Neuronal stem cell (in vitro differentiated cells): ENCODE results near the gene ACTN1.
A peak's percentile ranks its signal among the peaks of the same experiment; 100 is the strongest.

Experiments used
- DNase-seq: peaks from one replicate; pipeline ENCODE4 v3.0.0-alpha.2; 2013; ENCODE audit warnings: low spot score
- H2AFZ ChIP-seq: one replicate; pipeline ENCODE4 v1.6.1; 2013; ENCODE audit warnings: mild to moderate bottlenecking, low read length, inconsistent platforms
- H2AK5ac ChIP-seq: 2 replicates; pipeline ENCODE4 v1.6.1; 2013; ENCODE audit warnings: low read depth, mild to moderate bottlenecking, inconsistent platforms, low read length, moderate library complexity, mixed read lengths
- H2BK120ac ChIP-seq: 2 replicates; pipeline ENCODE4 v1.6.1; 2013; ENCODE audit warnings: low read depth, mild to moderate bottlenecking, inconsistent platforms, low read length, moderate library complexity, mixed read lengths
- H2BK12ac ChIP-seq: one replicate; pipeline ENCODE4 v1.6.1; 2013; ENCODE audit warnings: low read length, inconsistent platforms
- H2BK15ac ChIP-seq: 2 replicates; pipeline ENCODE4 v1.6.1; 2013; ENCODE audit warnings: mild to moderate bottlenecking, low read length, inconsistent platforms, mixed read lengths
- H2BK5ac ChIP-seq: one replicate; pipeline ENCODE4 v1.6.1; 2013; ENCODE audit warnings: inconsistent platforms, mild to moderate bottlenecking, low read length, moderate library complexity
- H3K14ac ChIP-seq: one replicate; pipeline ENCODE4 v1.6.1; 2013; ENCODE audit warnings: low read length, inconsistent platforms
- H3K18ac ChIP-seq: 2 replicates; pipeline ENCODE4 v1.6.1; 2013; ENCODE audit warnings: low read length, inconsistent platforms
- H3K23ac ChIP-seq: 2 replicates; pipeline ENCODE4 v1.6.1; 2013; ENCODE audit warnings: low read depth, mild to moderate bottlenecking, mixed read lengths, low read length, inconsistent platforms; ENCODE audit not compliant: poor library complexity
- H3K27ac ChIP-seq: replicated peaks from 3 replicates; pipeline ENCODE4 v1.5.1; 2013; ENCODE audit warnings: low read length, inconsistent platforms
- H3K27me3 ChIP-seq, 3 experiments: 2 replicates each; pipeline ENCODE4 v1.6.1; 2013; ENCODE audit warnings: low read length in 3 of 3, mild to moderate bottlenecking in 2 of 3, inconsistent platforms in 1 of 3, low read depth in 1 of 3, mixed read lengths in 1 of 3, moderate library complexity in 1 of 3; ENCODE audit not compliant: control insufficient read depth in 3 of 3, insufficient read depth in 3 of 3
- H3K36me3 ChIP-seq, 2 donors: replicated peaks in 1 of 2; 2 replicates each; pipeline ENCODE4 v1.6.1; 2013; ENCODE audit warnings: low read length in 2 of 2; ENCODE audit not compliant: control insufficient read depth in 2 of 2, insufficient read depth in 2 of 2
- H3K4ac ChIP-seq: 2 replicates; pipeline ENCODE4 v1.6.1; 2013; ENCODE audit warnings: inconsistent platforms, mild to moderate bottlenecking, low read length, moderate library complexity
- H3K4me1 ChIP-seq, 2 donors: 1 replicate in 1 of 2; 2 replicates in 1 of 2; pipeline ENCODE4 v1.6.1; 2013; ENCODE audit warnings: low read length in 2 of 2, low read depth in 1 of 2; ENCODE audit not compliant: control insufficient read depth in 2 of 2, insufficient read depth in 1 of 2
- H3K4me2 ChIP-seq: one replicate; pipeline ENCODE4 v1.6.1; 2013; ENCODE audit warnings: mild to moderate bottlenecking, low read length, inconsistent platforms; ENCODE audit not compliant: insufficient read depth, poor library complexity, severe bottlenecking
- H3K4me3 ChIP-seq, 2 donors: 2 replicates each; pipeline ENCODE4 v1.5.1; 2013; ENCODE audit warnings: low read length in 2 of 2, mild to moderate bottlenecking in 2 of 2, inconsistent platforms in 1 of 2, moderate library complexity in 1 of 2
- H3K79me1 ChIP-seq: one replicate; pipeline ENCODE4 v1.6.1; 2013; ENCODE audit warnings: low read depth, mild to moderate bottlenecking, inconsistent platforms, low read length, moderate library complexity
- H3K9ac ChIP-seq: one replicate; pipeline ENCODE4 v1.6.1; 2013; ENCODE audit warnings: mild to moderate bottlenecking, low read depth, low read length, inconsistent platforms; ENCODE audit not compliant: poor library complexity
- H3K9me3 ChIP-seq, 2 donors: replicated peaks in 1 of 2; 2 replicates each; pipeline versions ENCODE3 to v1.6.1; 2013; ENCODE audit warnings: low read length in 2 of 2, mild to moderate bottlenecking in 2 of 2, inconsistent platforms in 1 of 2, low read depth in 1 of 2, mixed read lengths in 1 of 2, moderate library complexity in 1 of 2; ENCODE audit not compliant: control insufficient read depth in 2 of 2, insufficient read depth in 1 of 2
- H4K8ac ChIP-seq: one replicate; pipeline ENCODE4 v1.6.1; 2013; ENCODE audit warnings: low read depth, mild to moderate bottlenecking, inconsistent platforms, low read length, moderate library complexity
- H4K91ac ChIP-seq: one replicate; pipeline ENCODE4 v1.6.1; 2013; ENCODE audit warnings: low read length, low read depth, mild to moderate bottlenecking, inconsistent platforms; ENCODE audit not compliant: poor library complexity
- WGBS, 2 donors: extraction: QIAGEN DNeasy Blood & Tissue Kit; methylation state at CpG; one replicate each; pipeline ENCODE4 v1.1.7; 2013; ENCODE audit warnings: missing lambda C conversion rate in 2 of 2, mixed read lengths in 1 of 2; ENCODE audit not compliant: insufficient read length in 2 of 2, insufficient replicate concordance in 1 of 2; ENCODE audit errors: extremely low coverage in 2 of 2; 5-methylcytosine and 5-hydroxymethylcytosine counted together

Gene ACTN1

DNA sequence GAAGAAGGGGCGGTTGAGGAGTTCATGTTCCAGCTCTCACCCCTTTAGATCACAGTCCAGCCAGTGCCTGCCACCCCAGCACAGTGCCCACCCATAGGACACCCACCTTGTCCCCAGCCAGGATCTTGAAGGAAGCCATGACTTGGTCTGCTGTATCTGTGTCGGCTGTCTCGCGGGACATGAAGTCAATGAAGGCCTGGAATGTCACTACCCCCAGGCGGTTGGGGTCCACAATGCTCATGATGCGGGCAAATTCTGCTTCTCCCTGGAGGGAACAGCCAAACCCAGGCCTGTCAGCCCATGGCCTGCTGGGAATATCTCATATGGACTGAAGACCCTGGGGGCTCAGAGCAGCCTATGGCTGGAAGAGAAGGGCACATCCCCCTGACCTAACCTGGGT is 102.1 kb downstream of the ACTN1 start:
- no peak overlapping the region for H2BK5ac ChIP-seq
- H3K27ac ChIP-seq, result no peak overlapping the region
- peaks cover 2% of the 10 kb centered on the region for H3K79me1 ChIP-seq
- no CpG with 5 or more reads among the region's 6 CpGs for WGBS, 2 donors
- H4K8ac ChIP-seq, result no peak overlapping the region
- no peaks in the 10 kb centered on the region for H3K9me3 ChIP-seq
- H3K4ac ChIP-seq, result no peak overlapping the region
- no peak for DNase-seq
- H3K27me3 ChIP-seq, result no peaks in the 10 kb centered on the region
- H3K14ac ChIP-seq, result no peak overlapping the region
- no peak overlapping the region for H3K4me2 ChIP-seq
- H3K23ac ChIP-seq, result no peak overlapping the region
- no peak overlapping the region for H2AFZ ChIP-seq
- H2AK5ac ChIP-seq, result no peak overlapping the region
- no peak overlapping the region for H2BK15ac ChIP-seq
- H3K9ac ChIP-seq, result no peak overlapping the region
- H3K18ac ChIP-seq, result no peak overlapping the region
- no peak overlapping the region for H2BK120ac ChIP-seq
- H4K91ac ChIP-seq, result no peak overlapping the region
- H2BK12ac ChIP-seq, result no peak overlapping the region
- H3K4me3 ChIP-seq, result no peak overlapping the region
- no peaks in the 10 kb centered on the region for H3K4me1 ChIP-seq
- H3K36me3 ChIP-seq, result peaks cover 67 to 98% of the 10 kb centered on the region in 2 donors

DNA sequence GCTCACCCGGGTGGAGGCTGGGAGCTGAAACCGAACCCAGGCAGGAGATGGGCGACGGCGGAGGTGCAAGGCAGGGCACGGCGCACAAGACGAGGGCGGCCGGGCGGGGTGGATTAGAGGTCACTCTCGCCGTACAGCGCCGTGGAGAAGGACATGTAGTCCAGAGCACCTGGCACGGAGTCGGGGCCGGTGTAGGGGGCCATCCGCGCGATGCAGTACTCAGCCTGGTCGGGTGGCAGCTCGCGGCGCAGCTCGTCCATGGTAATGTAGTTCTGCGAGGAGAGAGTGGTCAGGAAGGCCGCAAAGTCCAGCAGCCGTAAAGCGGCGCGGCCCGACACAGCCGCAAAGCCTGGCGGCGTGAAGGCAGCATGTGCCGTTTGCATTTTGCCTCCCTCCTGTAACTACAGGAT is 104.4 kb downstream of the ACTN1 start:
- no peak overlapping the region for H3K18ac ChIP-seq
- no peak overlapping the region for H2BK15ac ChIP-seq
- H3K36me3 ChIP-seq, result peaks cover 57 to 88% of the 10 kb centered on the region in 2 donors
- H3K9ac ChIP-seq, result peak overlapping the region; percentile 66
- no peak overlapping the region for H4K8ac ChIP-seq
- peak overlapping the region; percentile 61 for H3K23ac ChIP-seq
- H2BK120ac ChIP-seq, result no peak overlapping the region
- peaks cover 2% of the 10 kb centered on the region for H3K79me1 ChIP-seq
- H3K4ac ChIP-seq, result no peak overlapping the region
- no peak overlapping the region for H2BK12ac ChIP-seq
- H2BK5ac ChIP-seq, result no peak overlapping the region
- H3K27me3 ChIP-seq, result no peaks in the 10 kb centered on the region
- H3K4me3 ChIP-seq, result no peak overlapping the region
- no peak overlapping the region for H3K14ac ChIP-seq
- no peak overlapping the region for H3K4me2 ChIP-seq
- H3K4me1 ChIP-seq, result no peaks in the 10 kb centered on the region
- DNase-seq, result no peak
- WGBS, 2 donors, result no CpG with 5 or more reads among the region's 37 CpGs
- no peak overlapping the region for H4K91ac ChIP-seq
- H3K27ac ChIP-seq, result no peak overlapping the region
- H2AFZ ChIP-seq, result no peak overlapping the region
- H2AK5ac ChIP-seq, result no peak overlapping the region
- H3K9me3 ChIP-seq, result no peaks in the 10 kb centered on the region

DNA sequence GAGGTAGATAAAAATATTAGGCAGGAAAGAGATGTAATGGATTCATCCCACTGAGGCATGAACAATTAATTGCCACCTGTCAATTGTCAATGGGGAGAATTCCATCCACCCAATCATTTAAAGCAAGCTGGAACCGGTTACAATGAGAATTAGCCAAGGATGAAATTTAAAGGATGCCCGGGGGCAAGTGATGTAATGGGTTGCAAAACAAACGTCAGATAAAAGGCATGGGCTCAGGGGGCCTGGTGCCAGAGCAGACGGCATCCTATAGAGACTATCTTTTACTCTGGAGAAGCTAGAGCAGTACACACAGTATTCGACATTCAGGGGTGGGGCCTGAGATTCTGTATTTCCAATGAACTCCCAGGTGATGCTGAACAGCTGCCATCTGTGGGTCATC is 105.7 kb downstream of the ACTN1 start:
- Histone ChIP-seq H3K9me3 (no peaks in the 10 kb centered on the region), H2BK120ac (no peak overlapping the region)
- WGBS, 2 donors, result no CpG with 5 or more reads among the region's 5 CpGs

DNA sequence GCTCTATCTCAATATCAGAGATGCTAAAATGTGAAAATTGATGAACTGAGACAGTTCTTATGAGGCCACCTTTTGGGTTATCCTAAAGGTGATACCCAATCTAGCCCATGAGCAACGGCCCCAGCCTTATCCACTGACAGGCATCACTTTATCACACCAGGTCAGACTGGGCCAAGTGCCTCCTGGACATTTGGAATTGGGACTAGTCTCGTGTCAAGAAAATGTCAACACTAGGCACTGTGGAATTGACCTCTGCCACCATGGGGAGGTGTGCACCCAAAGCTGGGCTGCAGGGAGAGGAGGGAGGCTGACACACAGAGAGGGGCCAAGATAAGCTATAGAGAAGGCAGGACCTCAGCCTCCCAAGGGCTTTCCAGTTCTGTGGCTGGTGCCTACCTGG is 107.7 kb downstream of the ACTN1 start:
- Histone ChIP-seq H3K18ac (no peak overlapping the region), H2AFZ (no peak overlapping the region), H3K4me1 (no peaks in the 10 kb centered on the region), H3K4me2 (no peak overlapping the region), H3K36me3 (peaks cover 32 to 55% of the 10 kb centered on the region in 2 donors), H4K8ac (no peak overlapping the region), H2BK15ac (no peak overlapping the region), H2BK5ac (no peak overlapping the region), H3K23ac (no peak overlapping the region), H3K27ac (no peak overlapping the region), H2AK5ac (no peak overlapping the region), H4K91ac (no peak overlapping the region), H3K9ac (no peak overlapping the region), H3K9me3 (no peaks in the 10 kb centered on the region), H3K14ac (no peak overlapping the region), H3K4me3 (no peak overlapping the region), H3K79me1 (peaks cover 2% of the 10 kb centered on the region), H2BK12ac (no peak overlapping the region), H2BK120ac (no peak overlapping the region), H3K4ac (no peak overlapping the region), H3K27me3 (no peaks in the 10 kb centered on the region)
- no CpG with 5 or more reads among the region's 2 CpGs for WGBS, 2 donors
- DNase-seq, result no peak

More for the DNA sequence above, 105.7 kb downstream of the ACTN1 start:
- H3K27ac ChIP-seq, result no peak overlapping the region
- no peak overlapping the region for H3K9ac ChIP-seq
- no peaks in the 10 kb centered on the region for H3K4me1 ChIP-seq
- no peak overlapping the region for H3K23ac ChIP-seq
- H4K8ac ChIP-seq, result no peak overlapping the region
- no peak overlapping the region for H3K18ac ChIP-seq
- H3K79me1 ChIP-seq, result peaks cover 2% of the 10 kb centered on the region
- H3K27me3 ChIP-seq, result no peaks in the 10 kb centered on the region
- no peak for DNase-seq
- peaks cover 48 to 75% of the 10 kb centered on the region in 2 donors for H3K36me3 ChIP-seq
- H3K14ac ChIP-seq, result no peak overlapping the region
- H2BK15ac ChIP-seq, result no peak overlapping the region
- H2BK12ac ChIP-seq, result no peak overlapping the region
- no peak overlapping the region for H3K4me3 ChIP-seq
- no peak overlapping the region for H3K4me2 ChIP-seq
- no peak overlapping the region for H2AK5ac ChIP-seq
- H4K91ac ChIP-seq, result no peak overlapping the region
- no peak overlapping the region for H3K4ac ChIP-seq
- no peak overlapping the region for H2AFZ ChIP-seq
- no peak overlapping the region for H2BK5ac ChIP-seq
